HG03175 (cell line): Measurements from ENCODE around the gene C10orf143.
"Not testable (repeated sequence)": the region's sequence is repeated elsewhere in the genome, so short reads cannot be mapped to it uniquely, and the experiment has no call there.

ENCODE experiments used
- ATAC-seq: cut with Tn5 transposase; IDR thresholded peaks from one replicate; pipeline ENCODE4 v1.9.1; 2021; ENCODE audit warnings: mild to moderate bottlenecking, moderate library complexity; ENCODE audit not compliant: unreplicated experiment

The C10orf143 gene

DNA sequence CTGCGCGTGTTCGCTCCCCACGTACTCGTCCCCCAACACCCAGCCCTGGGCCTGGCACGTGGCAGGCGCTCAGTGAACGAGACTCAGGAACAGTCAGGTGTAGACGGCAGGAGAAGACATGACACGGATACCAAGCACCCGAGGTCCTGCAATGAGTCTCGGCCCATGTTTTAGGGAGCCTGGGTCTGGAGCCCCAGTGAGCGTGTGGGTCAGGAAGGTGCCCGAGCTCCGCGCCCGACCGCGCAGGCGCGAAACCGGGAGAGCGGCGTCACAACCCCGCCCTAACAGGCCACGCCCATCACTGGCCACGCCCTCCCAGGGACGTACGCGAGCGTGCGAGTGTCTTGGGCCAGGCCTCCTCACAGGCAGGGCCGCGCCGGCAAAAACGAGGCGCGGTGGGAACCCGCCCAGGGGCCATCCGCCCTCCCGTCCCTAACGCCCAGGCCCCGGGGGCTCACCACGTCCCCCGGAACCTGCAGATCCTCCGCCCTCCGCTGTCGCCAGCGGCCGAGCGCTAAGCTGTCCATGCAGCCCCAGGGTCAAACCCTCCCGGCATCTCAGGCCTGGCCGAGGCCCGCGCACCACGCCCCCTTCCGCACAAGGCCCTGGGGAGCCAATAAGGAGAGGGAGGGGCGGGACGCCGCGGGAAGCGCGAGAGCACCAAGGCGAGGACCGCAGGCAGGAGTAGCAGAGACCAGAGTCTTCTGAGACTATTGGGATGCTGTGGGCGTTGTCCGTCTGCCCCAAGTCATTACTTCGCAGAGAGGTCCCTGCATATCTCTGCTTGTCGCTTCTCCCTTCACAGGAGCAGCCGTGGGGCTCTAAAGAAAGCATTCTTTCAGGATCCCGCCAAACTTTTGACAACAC lies at the start of gene C10orf143:
Gene C10orf143 (minus strand): TSS at position 585 of the 867 bp plus-strand sequence. CDS start 58 bp downstream, at position 527.
- peak; percentile 77 for ATAC-seq

DNA sequence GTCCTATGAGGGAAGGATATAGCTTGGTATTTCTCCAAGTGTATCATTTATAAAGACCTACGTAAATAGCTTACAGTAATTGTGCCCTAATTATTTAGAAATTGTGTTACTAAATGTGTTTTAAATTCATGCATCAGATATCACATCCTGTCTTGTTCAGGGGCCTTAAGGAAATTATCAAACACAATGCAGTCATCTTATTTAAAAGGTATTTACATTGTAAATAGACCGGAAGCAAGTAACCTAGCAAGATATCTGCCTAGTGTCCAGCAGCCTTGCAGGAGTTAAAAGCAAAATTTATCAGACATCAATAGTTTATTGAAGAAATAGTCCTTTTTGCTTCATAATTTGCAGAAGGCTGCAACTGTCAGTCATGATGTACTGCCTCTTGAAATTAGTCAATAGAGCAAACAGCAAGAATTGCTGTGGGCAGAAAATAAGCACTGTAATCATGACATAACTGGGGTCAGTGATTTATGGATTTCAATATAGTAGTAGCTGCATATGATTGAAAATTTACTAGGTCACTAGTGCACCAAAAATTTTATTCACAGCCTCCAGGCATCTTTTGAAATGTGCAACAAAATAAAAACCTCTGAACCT lies 48.7 kb upstream of the C10orf143 start:
- no peak for ATAC-seq

GRCh38 chr10:130146042-130146441 lies 35.4 kb upstream of the C10orf143 start:
- no peak for ATAC-seq

GRCh38 chr10:130141878-130142277 lies 31.2 kb upstream of the C10orf143 start:
- ATAC-seq = peak; percentile 86

GRCh38 chr10:130141460-130141859 lies 30.8 kb upstream of the C10orf143 start:
- ATAC-seq = peak; percentile 37

- no peak for ATAC-seq
These were observed 30.4 kb upstream of the C10orf143 start for GRCh38 chr10:130141038-130141437.

GRCh38 chr10:130140425-130140824 lies 29.8 kb upstream of the C10orf143 start:
- no peak for ATAC-seq

DNA sequence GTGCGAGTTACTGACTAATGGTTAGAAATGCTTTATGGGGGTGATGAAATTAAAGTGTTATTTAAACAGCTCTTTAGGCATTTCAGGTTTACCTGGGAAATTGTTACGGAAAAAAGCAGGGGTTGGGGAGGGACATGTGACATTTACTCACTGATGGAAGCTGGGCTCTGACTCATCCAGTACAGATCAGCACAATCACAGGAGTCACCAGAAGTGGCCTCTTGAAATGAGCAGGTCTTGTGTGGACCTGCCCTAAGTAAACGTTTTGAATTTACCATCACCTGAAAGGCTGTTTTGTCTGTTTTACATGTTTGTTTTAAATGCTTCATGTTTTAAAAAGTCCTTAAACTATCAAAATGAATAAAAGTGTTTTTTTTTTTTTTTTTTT lies 27.8 kb upstream of the C10orf143 start:
- no peak for ATAC-seq

GRCh38 chr10:130137659-130138478 lies 27.2 kb upstream of the C10orf143 start:
- ATAC-seq = no peak

GRCh38 chr10:130137090-130137448 lies 26.4 kb upstream of the C10orf143 start:
- ATAC-seq = no peak

- ATAC-seq = peak; percentile 89
These were observed 25.8 kb upstream of the C10orf143 start, which contains the start of gene GLRX3 for GRCh38 chr10:130136226-130137089. Gene GLRX3 (plus strand): TSS chr10:130136391. CDS start chr10:130136421, 30 bp downstream.

- peak; percentile 27 for ATAC-seq
These were observed 25.1 kb upstream of the C10orf143 start for GRCh38 chr10:130135676-130136225.

- ATAC-seq = no peak
These were observed 18.3 kb upstream of the C10orf143 start for GRCh38 chr10:130128922-130129321.

DNA sequence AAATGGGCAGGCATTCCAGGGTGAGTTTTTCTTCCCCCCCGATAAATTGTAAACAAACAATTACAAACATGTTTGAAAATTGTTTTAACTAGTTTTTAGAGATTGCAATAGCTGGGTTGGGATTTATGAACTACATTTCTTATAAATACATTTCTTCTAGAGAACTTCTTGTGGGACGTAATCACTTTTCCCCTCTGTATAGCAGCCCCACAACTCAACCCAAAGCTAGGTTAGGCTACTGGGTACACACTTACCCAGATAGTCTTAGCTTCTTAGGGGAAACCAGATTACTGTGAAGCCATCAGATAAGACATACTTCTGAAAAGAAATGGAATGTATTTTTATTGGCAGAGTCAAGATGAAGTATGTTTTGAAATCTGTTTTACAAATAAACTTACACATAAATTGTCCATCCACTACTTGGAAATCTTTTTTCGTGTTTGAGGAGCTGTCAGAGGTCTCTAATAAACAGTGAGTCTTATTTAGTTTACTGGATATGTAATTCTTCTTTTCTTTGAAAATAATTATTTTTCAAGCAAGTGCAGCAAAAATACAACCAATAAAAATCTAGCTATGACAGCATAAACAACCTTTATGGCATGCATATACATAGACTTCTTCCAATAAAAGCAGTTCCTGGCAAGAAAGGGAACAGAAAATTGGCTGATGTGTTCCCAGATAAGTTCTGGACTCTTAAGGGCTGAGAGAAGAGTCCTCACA lies 17.6 kb upstream of the C10orf143 start:
- ATAC-seq = no peak

GRCh38 chr10:130127364-130128061 lies 16.9 kb upstream of the C10orf143 start:
- ATAC-seq = peak; percentile 89

GRCh38 chr10:130121486-130122079 lies 11.0 kb upstream of the C10orf143 start:
- ATAC-seq = no peak

DNA sequence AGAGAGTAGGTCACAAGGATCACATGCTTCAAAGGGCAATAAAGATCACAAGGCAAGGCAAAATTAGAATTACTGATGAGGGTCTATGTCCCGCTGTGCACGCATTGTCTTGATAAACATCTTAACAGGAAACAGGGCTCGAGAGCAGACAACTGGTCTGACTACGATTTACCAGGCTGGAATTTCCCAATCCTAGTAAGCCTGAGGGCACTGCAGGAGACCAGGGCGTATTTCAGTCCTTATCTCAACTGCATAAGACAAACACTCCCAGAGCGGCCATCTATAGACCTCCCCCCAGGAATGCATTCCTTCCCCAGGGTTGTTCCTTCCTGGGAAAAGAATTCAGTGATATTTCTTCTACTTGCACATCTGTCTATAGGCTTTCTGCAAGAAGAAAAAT lies 6.9 kb upstream of the C10orf143 start:
- not testable (repeated sequence) for ATAC-seq

- ATAC-seq = not testable (repeated sequence)
These were observed 6.3 kb upstream of the C10orf143 start for GRCh38 chr10:130116942-130117341.
